Skeletal muscle cell (primary cell): ENCODE results near the gene PHF2.

Experiments used
- DNase-seq: peaks from one replicate; pipeline ENCODE4 v3.0.0-alpha.2; 2010; ENCODE audit warnings: low read depth
- H3K4me3 ChIP-seq: 2 replicates; pipeline ENCODE4 v1.5.1; 2011; ENCODE audit warnings: low read depth, mild to moderate bottlenecking, control low read depth, low read length, moderate library complexity

The PHF2 gene

GRCh38 chr9:93620041-93620506 lies 43.7 kb downstream of the PHF2 start:
- no peak for DNase-seq

GRCh38 chr9:93620881-93621820 lies 44.8 kb downstream of the PHF2 start:
- H3K4me3 ChIP-seq, result no peak overlapping the region
- DNase-seq, result no peak

More at GRCh38 chr9:93620041-93620506, 43.7 kb downstream of the PHF2 start:
- H3K4me3 ChIP-seq, result no peak overlapping the region

- DNase-seq, result no peak
- no peak overlapping the region for H3K4me3 ChIP-seq
Measured at GRCh38 chr9:93621922-93622321, 45.5 kb downstream of the PHF2 start.

GRCh38 chr9:93622691-93623090 lies 46.3 kb downstream of the PHF2 start:
- no peak for DNase-seq
- H3K4me3 ChIP-seq, result no peak overlapping the region

- no peak overlapping the region for H3K4me3 ChIP-seq
- DNase-seq, result no peak
Measured at GRCh38 chr9:93623753-93624152, 47.4 kb downstream of the PHF2 start.

GRCh38 chr9:93624431-93624834 lies 48.0 kb downstream of the PHF2 start:
- no peak overlapping the region for H3K4me3 ChIP-seq
- DNase-seq, result no peak

GRCh38 chr9:93624977-93625376 lies 48.6 kb downstream of the PHF2 start:
- no peak for DNase-seq
- no peak overlapping the region for H3K4me3 ChIP-seq

- no peak for DNase-seq
- no peak overlapping the region for H3K4me3 ChIP-seq
Measured at GRCh38 chr9:93629920-93630319, 53.5 kb downstream of the PHF2 start.

GRCh38 chr9:93630806-93631411 lies 54.5 kb downstream of the PHF2 start:
- DNase-seq, result no peak
- no peak overlapping the region for H3K4me3 ChIP-seq

GRCh38 chr9:93633492-93634221 lies 57.3 kb downstream of the PHF2 start:
- no peak overlapping the region for H3K4me3 ChIP-seq
- no peak for DNase-seq

- no peak for DNase-seq
- no peak overlapping the region for H3K4me3 ChIP-seq
Measured at GRCh38 chr9:93634311-93635185, 58.2 kb downstream of the PHF2 start.

GRCh38 chr9:93635186-93636107 lies 59.1 kb downstream of the PHF2 start:
- no peak for DNase-seq
- H3K4me3 ChIP-seq, result no peak overlapping the region

GRCh38 chr9:93636172-93636661 lies 59.8 kb downstream of the PHF2 start:
- H3K4me3 ChIP-seq, result no peak overlapping the region
- DNase-seq, result no peak

- no peak overlapping the region for H3K4me3 ChIP-seq
- no peak for DNase-seq
Measured at GRCh38 chr9:93636667-93637066, 60.3 kb downstream of the PHF2 start.

GRCh38 chr9:93637886-93638285 lies 61.5 kb downstream of the PHF2 start:
- DNase-seq, result no peak
- no peak overlapping the region for H3K4me3 ChIP-seq

GRCh38 chr9:93640027-93640426 lies 63.6 kb downstream of the PHF2 start:
- no peak for DNase-seq

GRCh38 chr9:93642961-93643360 lies 66.6 kb downstream of the PHF2 start:
- peak; percentile 55 for DNase-seq
- H3K4me3 ChIP-seq, result no peak overlapping the region

More at GRCh38 chr9:93640027-93640426, 63.6 kb downstream of the PHF2 start:
- H3K4me3 ChIP-seq, result no peak overlapping the region
